Breast epithelium (tissue), 4 donors: ENCODE data around the gene PDK1. TPM values are rescaled to one million over a fixed set of nuclear protein-coding genes. Genes with fewer than 3 reads are reported as not detected.

Source experiments
- DNase-seq, 2 donors: peaks; one replicate each; pipeline ENCODE4 v3.0.0-alpha.2; 2019; ENCODE audit warnings: low spot score in 2 of 2
- H3K27ac ChIP-seq, 2 donors: fragments of 200-600 bp; sonication (generic) in 1 of 2; one replicate each; pipeline ENCODE4 v1.5.1; 2016 to 2019; ENCODE audit warnings: mild to moderate bottlenecking in 1 of 2
- H3K27me3 ChIP-seq, 2 donors: fragments of 200-600 bp; sonication (generic) in 1 of 2; one replicate each; pipeline versions ENCODE4 v1.5.1 to v1.6.0; 2017 to 2019; ENCODE audit warnings: control low read depth in 1 of 2, mild to moderate bottlenecking in 1 of 2
- H3K36me3 ChIP-seq: fragments of 200-600 bp; one replicate; pipeline ENCODE4 v1.5.1; 2019
- H3K4me1 ChIP-seq, 2 donors: fragments of 200-600 bp; sonication (generic); one replicate each; pipeline ENCODE4 v1.5.1; 2016 to 2019; ENCODE audit warnings: control low read depth in 1 of 2
- H3K4me3 ChIP-seq, 3 donors: fragments of 200-600 bp; sonication (generic); 1 replicate in 2 of 3; 2 replicates in 1 of 3; pipeline ENCODE4 v1.5.1; 2016 to 2019; ENCODE audit warnings: mild to moderate bottlenecking in 3 of 3, moderate library complexity in 2 of 3
- H3K9me3 ChIP-seq, 2 donors: fragments of 200-600 bp; sonication (generic) in 1 of 2; one replicate each; pipeline ENCODE4 v1.5.1; 2016 to 2019; ENCODE audit warnings: control low read depth in 1 of 2
- POLR2A ChIP-seq: fragments of 450-650 bp; IDR thresholded peaks from one replicate; pipeline ENCODE4 v1.6.1; 2016; ENCODE audit warnings: antibody characterized with exemption, mild to moderate bottlenecking, moderate library complexity
- POLR2AphosphoS5 ChIP-seq, 3 donors: sonication (generic); formaldehyde crosslinking; IDR thresholded peaks; one replicate each; pipeline ENCODE4 v1.6.1; 2017; ENCODE audit warnings: antibody characterized with exemption in 3 of 3
- intact Hi-C: fragments of 100-400 bp; cut with DNase I; formaldehyde crosslinking; loops from one replicate; pipeline ENCODE4 v1.15.1; 2023; ENCODE audit warnings: low total_unique reads
- total RNA-seq, 3 donors: library from RNA; depleted of rRNA; stranded (reverse); fragments of >200 nt; gene quantifications; one replicate each; pipeline ENCODE4 v1.1.0, GENCODE V29; 2016
- TF ChIP-seq, protein P1 (sequence below), 3 donors: fragments of 450-650 bp; IDR thresholded peaks; one replicate each; pipeline ENCODE4 v1.5.1; 2016 to 2017; ENCODE audit warnings: antibody characterized with exemption in 3 of 3, mild to moderate bottlenecking in 3 of 3, moderate library complexity in 3 of 3

Gene PDK1
- total RNA-seq, 3 donors from 2014 or later: 19.0 to 20.0 (median 19.0) TPM

DNA sequence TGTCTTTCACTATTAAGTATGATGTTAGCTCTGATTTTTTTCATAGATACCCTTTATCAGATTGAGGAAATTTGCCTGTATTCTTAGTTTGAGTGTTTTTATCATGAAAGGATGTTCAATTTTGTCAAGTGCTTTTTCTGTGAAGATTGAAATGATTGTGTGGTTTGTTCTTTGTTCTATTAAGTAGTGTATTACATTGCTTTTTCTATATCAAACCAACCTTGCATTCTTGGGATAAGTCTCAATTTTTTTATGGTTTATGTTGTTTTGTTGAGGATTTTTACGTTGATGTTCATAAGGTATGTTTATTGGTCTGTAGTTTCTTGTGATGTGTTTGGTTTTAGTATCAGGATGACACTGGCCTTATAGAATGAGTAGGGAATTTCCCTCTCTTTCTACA is 19.1 kb downstream of the PDK1 start:
- no peak for DNase-seq
- no peaks in the 10 kb centered on the region for H3K27me3 ChIP-seq
- H3K9me3 ChIP-seq: peaks cover 8 to 44% of the 10 kb centered on the region in 2 donors
- TF ChIP-seq POLR2A (no peak), POLR2AphosphoS5 (IDR thresholded peaks at IDR 0.05) (no peak)
- TF ChIP-seq, protein P1, sequence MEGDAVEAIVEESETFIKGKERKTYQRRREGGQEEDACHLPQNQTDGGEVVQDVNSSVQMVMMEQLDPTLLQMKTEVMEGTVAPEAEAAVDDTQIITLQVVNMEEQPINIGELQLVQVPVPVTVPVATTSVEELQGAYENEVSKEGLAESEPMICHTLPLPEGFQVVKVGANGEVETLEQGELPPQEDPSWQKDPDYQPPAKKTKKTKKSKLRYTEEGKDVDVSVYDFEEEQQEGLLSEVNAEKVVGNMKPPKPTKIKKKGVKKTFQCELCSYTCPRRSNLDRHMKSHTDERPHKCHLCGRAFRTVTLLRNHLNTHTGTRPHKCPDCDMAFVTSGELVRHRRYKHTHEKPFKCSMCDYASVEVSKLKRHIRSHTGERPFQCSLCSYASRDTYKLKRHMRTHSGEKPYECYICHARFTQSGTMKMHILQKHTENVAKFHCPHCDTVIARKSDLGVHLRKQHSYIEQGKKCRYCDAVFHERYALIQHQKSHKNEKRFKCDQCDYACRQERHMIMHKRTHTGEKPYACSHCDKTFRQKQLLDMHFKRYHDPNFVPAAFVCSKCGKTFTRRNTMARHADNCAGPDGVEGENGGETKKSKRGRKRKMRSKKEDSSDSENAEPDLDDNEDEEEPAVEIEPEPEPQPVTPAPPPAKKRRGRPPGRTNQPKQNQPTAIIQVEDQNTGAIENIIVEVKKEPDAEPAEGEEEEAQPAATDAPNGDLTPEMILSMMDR (IDR thresholded peaks at IDR 0.05): no peak
- intact Hi-C loops: no loop called here
- H3K4me1 ChIP-seq: no peaks in the 10 kb centered on the region
- H3K4me3 ChIP-seq: no peak overlapping the region
- H3K36me3 ChIP-seq: peaks cover 4% of the 10 kb centered on the region
- no peak overlapping the region for H3K27ac ChIP-seq

DNA sequence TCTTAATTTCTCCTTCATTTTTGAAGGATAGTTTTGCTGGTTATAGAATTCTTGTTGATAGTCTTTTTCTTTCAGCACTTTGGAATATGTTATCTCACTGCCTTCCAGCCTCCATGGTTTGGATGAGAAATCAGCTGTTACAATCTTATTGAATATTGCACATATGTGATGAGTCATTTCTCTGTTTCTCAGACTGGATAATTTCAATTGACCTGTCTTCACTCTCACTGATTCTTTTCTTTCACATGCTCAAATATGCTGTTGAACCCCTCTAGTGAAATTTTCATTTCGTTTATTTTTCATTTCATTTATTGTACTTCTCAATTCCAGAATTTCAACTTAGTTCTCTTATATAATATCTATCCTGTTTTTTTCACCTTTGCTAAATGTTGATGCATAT is 22.2 kb downstream of the PDK1 start:
- H3K4me3 ChIP-seq: no peak overlapping the region
- no peak for DNase-seq
- H3K36me3 ChIP-seq: no peaks in the 10 kb centered on the region
- peaks cover 8 to 44% of the 10 kb centered on the region in 2 donors for H3K9me3 ChIP-seq
- TF ChIP-seq, protein P1 (IDR thresholded peaks at IDR 0.05): no peak
- TF ChIP-seq POLR2A (no peak), POLR2AphosphoS5 (IDR thresholded peaks at IDR 0.05) (no peak)
- H3K27ac ChIP-seq: no peak overlapping the region
- H3K27me3 ChIP-seq: no peaks in the 10 kb centered on the region
- intact Hi-C loops: no loop called here
- no peaks in the 10 kb centered on the region for H3K4me1 ChIP-seq

DNA sequence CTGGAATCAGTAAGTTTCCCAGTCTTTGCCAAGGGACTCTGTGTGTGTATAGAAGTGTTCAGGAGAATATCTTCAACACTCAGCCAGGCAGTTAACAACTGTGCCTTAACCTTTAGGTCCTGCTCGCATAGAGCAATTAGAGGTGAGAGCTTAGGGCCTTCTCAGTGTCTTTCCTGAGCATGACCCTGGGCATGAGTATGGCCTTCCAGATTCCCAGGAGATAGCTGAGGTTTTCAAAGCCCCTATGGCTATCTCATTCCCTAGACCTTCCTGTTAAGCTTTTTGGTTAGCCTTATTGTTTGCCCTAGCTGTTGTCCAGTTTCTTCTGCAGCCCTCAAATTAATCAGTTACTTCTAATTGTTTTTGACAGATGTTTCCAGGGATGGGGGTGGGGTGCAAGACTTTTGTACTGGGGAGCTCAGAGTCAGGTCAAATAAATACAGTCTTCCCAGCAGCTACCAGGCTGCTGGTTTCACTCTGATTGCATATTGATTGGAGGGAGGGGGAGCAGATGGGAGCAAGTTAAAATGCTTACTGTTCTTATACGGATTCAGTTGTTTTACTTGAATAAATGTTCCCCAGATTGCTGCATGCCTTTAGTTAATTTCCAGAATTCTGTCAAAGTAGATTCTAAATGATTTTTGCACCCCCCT is 23.1 kb downstream of the PDK1 start:
- no peak overlapping the region for H3K4me3 ChIP-seq
- H3K27me3 ChIP-seq: no peaks in the 10 kb centered on the region
- intact Hi-C loops: no loop called here
- no peak overlapping the region for H3K27ac ChIP-seq
- H3K4me1 ChIP-seq: no peaks in the 10 kb centered on the region
- TF ChIP-seq, protein P1 (IDR thresholded peaks at IDR 0.05): no peak
- TF ChIP-seq POLR2A (no peak), POLR2AphosphoS5 (IDR thresholded peaks at IDR 0.05) (no peak)
- DNase-seq: no peak
- no peaks in the 10 kb centered on the region for H3K36me3 ChIP-seq
- H3K9me3 ChIP-seq: peaks cover 8 to 44% of the 10 kb centered on the region in 2 donors

DNA sequence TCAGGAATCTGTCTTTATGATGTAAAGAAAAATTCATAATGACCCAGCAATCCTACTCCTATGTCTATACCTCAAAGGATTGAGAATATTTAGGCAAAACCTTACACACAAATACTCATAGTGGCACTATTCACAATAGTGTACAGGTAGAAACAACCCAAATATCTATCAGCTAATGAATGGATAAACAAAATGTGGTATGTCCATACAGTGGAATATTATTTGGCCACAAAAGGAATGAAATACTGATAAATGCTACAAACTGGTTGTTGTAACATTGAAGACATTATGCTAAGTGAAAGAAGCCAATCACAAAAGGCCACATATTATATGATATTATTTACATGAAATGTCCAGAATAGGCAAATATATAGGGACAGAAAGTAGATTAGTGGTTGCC is 24.7 kb downstream of the PDK1 start:
- intact Hi-C loops: no loop called here
- TF ChIP-seq, protein P1 (IDR thresholded peaks at IDR 0.05): no peak
- TF ChIP-seq POLR2A (no peak), POLR2AphosphoS5 (IDR thresholded peaks at IDR 0.05) (no peak)
- no peaks in the 10 kb centered on the region for H3K36me3 ChIP-seq
- H3K4me1 ChIP-seq: no peaks in the 10 kb centered on the region
- H3K4me3 ChIP-seq: no peak overlapping the region
- no peak overlapping the region for H3K27ac ChIP-seq
- peaks cover 6 to 31% of the 10 kb centered on the region in 2 donors for H3K9me3 ChIP-seq
- no peaks in the 10 kb centered on the region for H3K27me3 ChIP-seq
- DNase-seq: no peak

DNA sequence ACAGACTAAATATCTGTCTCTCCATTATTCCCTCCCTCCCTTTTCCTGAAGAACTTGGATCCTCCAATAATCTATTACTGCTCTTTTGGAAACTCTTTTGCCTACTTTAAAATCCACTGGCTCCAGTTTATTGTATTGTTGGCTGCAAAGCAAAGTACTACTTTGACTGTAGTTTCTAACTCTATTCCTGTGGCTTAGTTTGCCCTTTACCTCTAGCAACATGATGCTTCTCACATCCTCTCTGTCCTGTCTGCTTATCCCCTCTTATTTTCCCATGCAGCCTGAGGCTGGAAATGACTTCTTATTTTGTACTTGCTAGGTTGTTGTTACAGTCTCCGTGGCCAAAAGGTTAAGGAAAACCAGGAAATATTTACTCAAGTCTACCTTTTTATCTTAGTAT is 26.8 kb downstream of the PDK1 start:
- H3K36me3 ChIP-seq: no peaks in the 10 kb centered on the region
- no peak overlapping the region for H3K4me3 ChIP-seq
- no peaks in the 10 kb centered on the region for H3K27me3 ChIP-seq
- no peaks in the 10 kb centered on the region for H3K4me1 ChIP-seq
- intact Hi-C loops: no loop called here
- no peak overlapping the region for H3K27ac ChIP-seq
- DNase-seq: no peak
- H3K9me3 ChIP-seq: peaks cover 0 to 11% of the 10 kb centered on the region in 2 donors
- TF ChIP-seq, protein P1 (IDR thresholded peaks at IDR 0.05): no peak
- TF ChIP-seq POLR2AphosphoS5 (IDR thresholded peaks at IDR 0.05) (no peak), POLR2A (no peak)
